ENCODE results near the gene MID1.

MID1 gene

DNA sequence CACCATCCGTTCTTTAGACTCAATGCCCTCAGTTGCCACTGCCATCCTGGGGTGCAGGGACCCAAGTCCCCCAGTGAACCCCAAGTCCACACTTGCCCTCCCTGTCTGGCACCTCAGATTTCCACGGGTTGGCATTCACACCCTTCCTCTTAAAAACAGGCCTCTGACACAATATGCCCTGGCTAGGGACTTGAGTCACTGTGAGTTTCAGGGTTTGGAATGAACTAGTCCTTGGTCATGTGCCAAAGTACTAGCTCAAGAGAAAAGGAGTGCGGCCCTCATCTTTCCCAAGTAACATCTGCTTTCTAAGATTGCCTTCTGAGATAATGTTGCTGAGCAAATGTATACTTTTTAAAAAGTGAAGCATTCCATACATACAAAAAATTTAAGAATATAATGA, 134.0 kb downstream of the MID1 start:
- TF ChIP-seq, protein P1, sequence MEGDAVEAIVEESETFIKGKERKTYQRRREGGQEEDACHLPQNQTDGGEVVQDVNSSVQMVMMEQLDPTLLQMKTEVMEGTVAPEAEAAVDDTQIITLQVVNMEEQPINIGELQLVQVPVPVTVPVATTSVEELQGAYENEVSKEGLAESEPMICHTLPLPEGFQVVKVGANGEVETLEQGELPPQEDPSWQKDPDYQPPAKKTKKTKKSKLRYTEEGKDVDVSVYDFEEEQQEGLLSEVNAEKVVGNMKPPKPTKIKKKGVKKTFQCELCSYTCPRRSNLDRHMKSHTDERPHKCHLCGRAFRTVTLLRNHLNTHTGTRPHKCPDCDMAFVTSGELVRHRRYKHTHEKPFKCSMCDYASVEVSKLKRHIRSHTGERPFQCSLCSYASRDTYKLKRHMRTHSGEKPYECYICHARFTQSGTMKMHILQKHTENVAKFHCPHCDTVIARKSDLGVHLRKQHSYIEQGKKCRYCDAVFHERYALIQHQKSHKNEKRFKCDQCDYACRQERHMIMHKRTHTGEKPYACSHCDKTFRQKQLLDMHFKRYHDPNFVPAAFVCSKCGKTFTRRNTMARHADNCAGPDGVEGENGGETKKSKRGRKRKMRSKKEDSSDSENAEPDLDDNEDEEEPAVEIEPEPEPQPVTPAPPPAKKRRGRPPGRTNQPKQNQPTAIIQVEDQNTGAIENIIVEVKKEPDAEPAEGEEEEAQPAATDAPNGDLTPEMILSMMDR (IDR thresholded peaks at IDR 0.05; ENCODE audit: insufficient read depth, missing control alignments): no peak
- DNase-seq (ENCODE audit: insufficient read length, low spot score) (no peak), FAIRE-seq (no peak)

DNA sequence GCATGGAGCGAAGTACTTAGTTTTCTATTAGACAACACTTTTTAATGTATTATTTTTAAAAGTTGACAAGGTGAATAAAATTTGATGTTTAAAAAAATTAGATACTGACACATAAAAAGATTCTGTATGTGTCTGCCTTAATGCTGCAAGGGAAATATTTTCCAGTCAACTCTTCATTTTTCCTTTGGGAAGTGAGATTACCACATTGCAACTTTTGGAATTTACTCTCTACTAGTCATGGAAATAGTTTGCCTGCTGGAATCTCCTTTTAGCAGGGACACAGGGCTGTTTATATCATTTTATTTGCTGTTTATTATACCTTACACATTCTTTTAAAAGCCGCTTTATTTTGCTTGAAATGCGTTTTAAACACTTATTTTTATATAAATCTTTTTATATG, 135.1 kb downstream of the MID1 start:
- no peak for DNase-seq (ENCODE audit: insufficient read length, low spot score)
- TF ChIP-seq, protein P1 (IDR thresholded peaks at IDR 0.05; ENCODE audit: insufficient read depth, missing control alignments): no peak
- no peak for FAIRE-seq

DNA sequence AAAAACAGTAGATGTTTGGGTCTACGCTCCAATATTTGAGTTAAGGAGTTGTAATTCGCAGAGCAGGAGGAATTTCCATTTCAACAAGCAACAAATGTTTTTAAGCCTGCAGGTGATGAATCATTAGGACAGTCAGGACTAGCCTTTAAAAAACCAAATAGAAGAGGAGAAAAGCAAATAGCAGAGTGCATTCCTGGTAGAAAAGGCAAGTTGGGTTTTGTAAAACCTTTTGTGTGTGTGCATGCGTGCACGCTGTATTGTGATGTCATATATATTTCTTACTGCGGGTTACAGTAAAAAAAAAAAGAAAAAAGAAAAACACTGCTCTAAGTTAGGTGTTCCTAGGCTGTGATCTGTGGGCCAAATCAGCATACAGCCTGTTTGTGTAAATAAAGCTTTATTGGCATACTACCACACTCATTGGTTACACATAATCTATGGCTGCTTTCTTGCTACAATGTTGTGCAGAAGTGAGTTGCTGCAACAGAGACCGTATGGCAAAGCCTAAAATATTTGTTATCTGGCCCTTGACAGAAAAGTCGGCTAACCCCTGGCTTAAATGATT, 135.6 kb downstream of the MID1 start:
- TF ChIP-seq, protein P1 (IDR thresholded peaks at IDR 0.05; ENCODE audit: insufficient read depth, missing control alignments): no peak
- FAIRE-seq (no peak), DNase-seq (ENCODE audit: insufficient read length, low spot score) (no peak)

DNA sequence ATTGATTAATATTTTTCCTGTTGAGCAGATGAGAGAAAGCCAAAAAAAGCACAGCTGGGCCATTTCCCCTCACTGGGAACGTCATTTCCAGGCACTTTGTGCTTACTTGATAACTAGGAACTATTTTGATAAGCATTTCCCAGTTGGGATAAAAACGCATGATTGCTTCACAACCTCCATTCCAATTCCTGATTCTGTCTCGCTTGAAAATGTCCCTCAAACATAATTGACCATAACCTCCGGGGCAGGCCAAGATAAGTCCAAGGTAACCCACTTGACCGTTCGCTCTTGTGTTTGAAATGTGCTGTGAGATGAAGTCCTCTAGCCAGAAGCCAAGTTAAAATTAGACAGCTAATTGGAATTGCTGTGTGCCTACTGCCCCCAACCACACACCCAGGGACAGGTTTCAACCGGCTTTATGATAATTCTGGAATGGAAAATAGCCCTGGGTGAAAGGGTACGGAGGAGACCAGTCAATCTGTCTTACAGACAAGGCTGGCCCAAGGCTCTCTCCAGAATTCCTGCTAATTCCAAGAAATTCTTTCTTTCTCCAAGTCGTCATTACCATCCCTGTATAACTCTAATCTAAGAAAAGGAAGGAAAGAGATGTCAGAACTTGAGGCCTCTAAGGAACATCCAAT, 137.1 kb downstream of the MID1 start:
- DNase-seq (ENCODE audit: insufficient read length, low spot score): no peak
- TF ChIP-seq, protein P1 (IDR thresholded peaks at IDR 0.05; ENCODE audit: insufficient read depth, missing control alignments): no peak
- FAIRE-seq: no peak

DNA sequence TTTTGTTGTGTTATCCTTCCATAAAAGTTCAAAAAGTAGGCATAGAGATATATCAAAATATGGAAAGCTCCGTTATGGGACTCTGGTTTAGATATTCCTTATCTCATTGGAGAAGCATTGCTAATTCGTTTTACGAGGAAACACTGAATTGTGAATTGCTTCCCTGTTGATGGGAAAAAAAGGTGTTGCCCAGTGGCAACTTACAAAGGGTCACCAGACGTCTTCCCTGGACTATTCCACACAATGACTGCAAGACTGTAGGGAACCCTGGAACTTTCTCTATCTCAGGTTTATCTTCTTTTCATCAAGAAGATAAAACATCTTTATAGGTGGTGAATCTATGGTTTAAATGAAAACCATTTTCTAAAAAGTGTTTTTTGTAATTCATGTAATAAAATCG, 137.7 kb downstream of the MID1 start:
- no peak for DNase-seq (ENCODE audit: insufficient read length, low spot score)
- no peak for FAIRE-seq
- TF ChIP-seq, protein P1 (IDR thresholded peaks at IDR 0.05; ENCODE audit: insufficient read depth, missing control alignments): no peak

DNA sequence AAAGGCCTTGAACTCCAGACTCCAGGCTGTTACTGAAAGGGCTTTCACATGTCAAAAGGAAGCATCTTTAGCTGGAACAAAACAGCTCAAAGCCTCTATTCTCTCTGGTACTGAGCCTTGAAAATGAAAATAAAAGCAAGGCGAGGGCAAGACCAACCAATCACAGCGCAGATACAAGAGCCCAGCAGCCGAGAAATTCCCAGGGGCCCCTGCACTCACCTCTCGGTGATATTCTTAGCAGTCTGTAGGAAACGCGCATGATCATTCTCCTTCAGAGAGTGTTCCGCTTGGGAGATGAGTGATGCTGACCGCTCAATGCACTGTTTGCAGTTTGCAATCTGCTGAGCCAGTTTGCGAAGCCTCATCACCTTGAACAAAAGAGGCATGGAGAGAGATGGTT, 138.1 kb downstream of the MID1 start:
- DNase-seq (ENCODE audit: insufficient read length, low spot score) (no peak), FAIRE-seq (no peak)
- TF ChIP-seq, protein P1 (IDR thresholded peaks at IDR 0.05; ENCODE audit: insufficient read depth, missing control alignments): no peak

DNA sequence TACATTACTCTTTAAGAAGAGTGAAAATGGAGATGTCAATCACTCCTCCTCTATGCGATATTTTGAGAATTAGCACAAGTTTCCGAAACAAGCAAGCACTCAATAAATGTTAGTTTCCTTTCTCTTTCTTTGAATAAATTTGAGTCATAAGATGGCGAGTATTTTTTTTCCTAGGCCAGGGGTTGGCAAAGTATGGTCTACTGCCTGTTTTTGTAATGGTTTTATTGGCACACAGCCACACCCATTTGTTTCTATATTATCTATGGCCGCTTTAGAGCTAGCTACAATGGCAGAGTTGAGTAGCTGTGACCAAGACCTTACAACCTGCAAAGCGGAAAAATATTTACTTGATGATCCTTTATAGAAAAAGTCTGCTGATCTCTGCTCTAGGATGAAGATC, 139.5 kb downstream of the MID1 start:
- TF ChIP-seq, protein P1 (IDR thresholded peaks at IDR 0.05; ENCODE audit: insufficient read depth, missing control alignments): no peak
- DNase-seq (ENCODE audit: insufficient read length, low spot score) (no peak), FAIRE-seq (no peak)
